IPS-20b (cell line): ENCODE data around the gene MGMT.

Experiments
- H3K27ac ChIP-seq: one replicate; pipeline ENCODE4 v1.5.1; 2013; ENCODE audit warnings: low read length
- H3K27me3 ChIP-seq: 2 replicates; pipeline ENCODE4 v1.6.1; 2013; ENCODE audit warnings: mild to moderate bottlenecking, low read length, inconsistent platforms; ENCODE audit not compliant: insufficient read depth
- H3K36me3 ChIP-seq: 2 replicates; pipeline ENCODE4 v1.6.1; 2013; ENCODE audit warnings: low read depth, mild to moderate bottlenecking, inconsistent platforms, low read length, moderate library complexity; ENCODE audit not compliant: insufficient read depth
- H3K4me1 ChIP-seq: 2 replicates; pipeline ENCODE4 v1.6.1; 2013; ENCODE audit warnings: mild to moderate bottlenecking, control low read depth, inconsistent platforms, low read length, moderate library complexity; ENCODE audit not compliant: insufficient read depth
- H3K4me3 ChIP-seq: 2 replicates; pipeline ENCODE4 v1.5.1; 2013; ENCODE audit warnings: mild to moderate bottlenecking, low read length, inconsistent platforms
- H3K9ac ChIP-seq: 2 replicates; pipeline ENCODE4 v1.6.1; 2013; ENCODE audit warnings: low read depth, mild to moderate bottlenecking, inconsistent platforms, low read length, moderate library complexity
- H3K9me3 ChIP-seq: 2 replicates; pipeline ENCODE4 v1.6.1; 2013; ENCODE audit warnings: mild to moderate bottlenecking, low read depth, low read length, inconsistent platforms; ENCODE audit not compliant: insufficient read depth

MGMT gene

DNA sequence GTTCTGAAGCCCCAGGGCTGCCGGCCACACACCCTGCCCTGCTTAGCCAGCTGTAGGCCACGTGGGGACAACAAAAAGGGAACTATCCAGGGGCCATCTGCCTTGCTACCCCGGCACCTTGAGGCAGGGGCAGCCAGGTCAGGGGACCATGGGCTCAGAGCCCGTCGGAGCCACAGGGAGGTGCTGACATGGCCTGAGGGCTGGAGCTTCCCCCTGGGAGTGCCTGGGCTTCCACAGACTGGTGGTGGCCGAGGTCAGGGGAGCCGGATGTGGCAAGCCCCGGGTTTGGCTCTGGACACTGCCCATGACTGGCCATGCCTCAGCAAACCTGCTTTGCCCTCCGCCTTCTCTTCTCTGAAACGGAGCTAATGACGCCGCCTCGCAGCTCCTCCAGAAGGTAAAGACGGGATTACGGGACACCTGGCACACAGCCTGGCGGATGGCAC, 318.5 kb downstream of the MGMT start:
- Histone ChIP-seq H3K4me1 (no peaks in the 10 kb centered on the region), H3K27ac (no peak overlapping the region), H3K9ac (no peak overlapping the region), H3K9me3 (no peaks in the 10 kb centered on the region), H3K27me3 (no peaks in the 10 kb centered on the region), H3K36me3 (no peaks in the 10 kb centered on the region), H3K4me3 (no peak overlapping the region)

DNA sequence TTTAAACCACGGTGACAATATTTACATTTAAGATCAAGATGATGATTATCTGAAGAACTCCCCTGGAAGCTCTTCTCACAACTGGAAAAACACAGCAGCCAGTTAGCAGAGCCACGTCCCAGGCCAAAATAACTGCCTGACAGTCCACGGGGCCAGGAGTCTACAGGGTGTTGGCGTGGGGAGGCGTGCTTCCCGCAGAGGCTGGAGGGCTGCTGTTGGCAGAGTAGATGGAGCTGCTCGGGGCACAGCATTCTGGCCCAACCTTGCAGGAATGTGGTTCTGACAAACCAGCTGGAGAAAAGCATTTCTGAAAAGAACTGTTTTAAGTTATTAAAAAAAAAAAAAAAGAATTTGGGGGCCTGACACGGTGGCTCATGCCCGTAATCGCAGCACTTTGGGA, 319.2 kb downstream of the MGMT start:
- Histone ChIP-seq H3K27me3 (no peaks in the 10 kb centered on the region), H3K36me3 (no peaks in the 10 kb centered on the region), H3K9me3 (no peaks in the 10 kb centered on the region), H3K4me1 (no peaks in the 10 kb centered on the region), H3K4me3 (no peak overlapping the region), H3K27ac (no peak overlapping the region), H3K9ac (no peak overlapping the region)

DNA sequence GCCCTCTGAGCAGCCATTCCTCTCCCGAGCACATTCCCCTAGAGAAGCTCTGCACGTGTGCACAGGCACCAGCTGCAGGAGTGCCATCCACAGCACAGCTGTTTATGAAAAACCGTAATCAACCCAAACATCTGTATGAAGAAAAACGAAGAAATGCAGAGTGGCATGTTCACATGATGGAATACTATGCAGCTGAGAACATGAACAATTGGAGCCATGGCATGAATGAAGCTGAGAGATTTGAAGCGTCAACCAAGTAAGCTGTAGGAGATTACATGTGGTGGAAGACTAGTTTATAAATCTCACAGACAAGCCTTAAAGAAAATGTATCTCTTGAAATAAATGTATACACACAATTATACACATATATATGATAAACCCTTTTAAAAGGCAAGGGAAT, 320.5 kb downstream of the MGMT start:
- Histone ChIP-seq H3K27ac (no peak overlapping the region), H3K4me3 (no peak overlapping the region), H3K9me3 (no peaks in the 10 kb centered on the region), H3K4me1 (no peaks in the 10 kb centered on the region), H3K36me3 (no peaks in the 10 kb centered on the region), H3K27me3 (no peaks in the 10 kb centered on the region), H3K9ac (no peak overlapping the region)

DNA sequence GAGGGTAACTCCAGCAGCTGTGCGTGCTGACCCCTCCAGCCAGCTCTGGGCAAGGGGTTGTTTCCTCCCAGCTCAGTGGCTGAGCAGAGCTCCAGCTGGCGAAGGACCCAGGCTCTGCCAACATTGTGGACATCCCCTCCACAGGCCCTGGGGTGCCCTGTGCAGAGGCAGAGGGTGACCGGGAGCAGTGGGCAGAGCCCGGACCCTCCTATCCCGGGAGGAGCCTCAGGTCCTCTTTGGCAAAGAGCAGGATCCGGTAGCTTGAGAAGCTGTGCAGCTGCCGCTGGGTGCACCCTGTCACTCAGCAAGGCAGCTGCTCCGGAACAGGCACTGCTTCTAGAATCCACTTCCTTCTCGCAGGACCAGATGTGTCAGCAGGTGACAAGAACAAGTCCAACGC, 321.2 kb downstream of the MGMT start:
- no peak overlapping the region for H3K27ac ChIP-seq
- no peaks in the 10 kb centered on the region for H3K27me3 ChIP-seq
- no peak overlapping the region for H3K9ac ChIP-seq
- no peaks in the 10 kb centered on the region for H3K4me1 ChIP-seq
- H3K36me3 ChIP-seq: no peaks in the 10 kb centered on the region
- no peak overlapping the region for H3K4me3 ChIP-seq
- H3K9me3 ChIP-seq: no peaks in the 10 kb centered on the region

DNA sequence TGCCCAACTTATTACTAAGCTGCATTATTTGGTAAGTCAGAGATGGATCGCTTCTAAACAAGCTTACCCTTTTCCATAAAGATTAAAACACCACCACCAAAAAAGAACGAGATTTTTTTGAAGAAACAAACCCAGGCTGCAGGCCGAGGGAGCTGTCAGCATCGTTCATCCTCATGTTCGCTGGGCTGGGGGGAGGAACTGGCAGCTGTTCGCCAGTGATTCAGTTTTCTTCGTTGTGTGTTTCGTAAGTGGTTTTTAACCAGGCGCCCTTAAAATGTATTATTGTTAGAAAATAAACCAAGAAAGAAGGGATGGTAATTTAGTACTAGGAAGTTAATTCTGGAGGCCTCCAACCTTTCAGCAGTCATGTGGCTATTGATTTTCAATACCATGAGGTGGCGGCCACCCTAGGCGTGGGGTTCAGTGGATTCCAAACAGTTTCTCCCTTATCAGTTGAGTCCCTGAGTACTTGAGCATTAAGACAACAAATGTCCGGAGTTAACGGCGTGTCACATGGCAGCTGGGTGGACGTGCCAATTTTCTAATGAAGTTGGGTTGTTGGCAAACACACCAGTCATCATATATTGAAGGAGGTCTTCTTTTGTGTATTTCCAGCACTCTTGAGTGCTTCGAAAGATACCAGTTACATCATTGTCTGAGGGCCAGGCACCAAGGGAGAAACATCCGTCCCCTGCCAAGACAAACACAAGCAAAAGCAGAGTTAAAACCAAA, 323.8 kb downstream of the MGMT start:
- Histone ChIP-seq H3K27me3 (no peaks in the 10 kb centered on the region), H3K4me3 (no peak overlapping the region), H3K36me3 (no peaks in the 10 kb centered on the region), H3K9me3 (no peaks in the 10 kb centered on the region), H3K27ac (no peak overlapping the region), H3K4me1 (no peaks in the 10 kb centered on the region), H3K9ac (no peak overlapping the region)

DNA sequence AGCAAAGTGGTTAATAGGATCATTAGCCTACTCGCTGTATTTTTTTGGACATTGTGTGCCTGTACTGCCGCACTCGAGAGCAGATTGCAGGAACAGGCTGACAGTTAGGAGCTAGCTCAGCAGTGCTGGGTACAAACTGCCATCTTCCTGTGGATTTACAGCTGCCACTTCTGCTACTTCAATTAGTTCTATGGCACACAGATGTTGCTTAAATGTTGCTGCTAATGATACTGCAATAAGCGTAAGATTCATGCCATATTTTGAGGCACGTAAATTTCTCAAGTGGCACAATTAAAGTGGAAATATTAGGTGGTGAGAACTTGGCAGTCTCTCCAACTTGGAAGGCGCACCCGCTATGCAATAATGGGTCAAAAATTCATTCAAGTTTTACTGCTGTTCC, 325.1 kb downstream of the MGMT start:
- no peaks in the 10 kb centered on the region for H3K36me3 ChIP-seq
- H3K9ac ChIP-seq: no peak overlapping the region
- no peaks in the 10 kb centered on the region for H3K9me3 ChIP-seq
- no peak overlapping the region for H3K4me3 ChIP-seq
- no peaks in the 10 kb centered on the region for H3K27me3 ChIP-seq
- H3K4me1 ChIP-seq: no peaks in the 10 kb centered on the region
- H3K27ac ChIP-seq: no peak overlapping the region

DNA sequence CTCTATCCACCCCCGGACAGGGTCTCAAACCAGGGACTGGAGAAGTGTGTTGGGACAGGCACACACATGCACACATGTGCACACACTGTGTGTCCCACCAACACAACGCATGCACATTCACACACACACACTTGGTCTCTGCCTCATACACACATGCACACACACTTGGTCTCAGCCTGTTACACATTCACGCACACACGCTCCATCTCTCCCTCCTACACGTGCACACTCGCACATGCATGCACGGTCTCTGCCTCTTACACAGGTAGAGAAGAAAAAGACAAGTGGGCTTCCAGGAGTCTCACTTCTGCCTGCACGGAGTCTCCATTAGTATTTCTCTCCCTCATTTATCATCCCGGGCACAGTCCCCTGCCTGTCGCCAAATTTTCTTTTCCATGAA, 325.8 kb downstream of the MGMT start:
- Histone ChIP-seq H3K27me3 (no peaks in the 10 kb centered on the region), H3K4me1 (no peaks in the 10 kb centered on the region), H3K4me3 (no peak overlapping the region), H3K9ac (no peak overlapping the region), H3K36me3 (no peaks in the 10 kb centered on the region), H3K27ac (no peak overlapping the region), H3K9me3 (no peaks in the 10 kb centered on the region)

DNA sequence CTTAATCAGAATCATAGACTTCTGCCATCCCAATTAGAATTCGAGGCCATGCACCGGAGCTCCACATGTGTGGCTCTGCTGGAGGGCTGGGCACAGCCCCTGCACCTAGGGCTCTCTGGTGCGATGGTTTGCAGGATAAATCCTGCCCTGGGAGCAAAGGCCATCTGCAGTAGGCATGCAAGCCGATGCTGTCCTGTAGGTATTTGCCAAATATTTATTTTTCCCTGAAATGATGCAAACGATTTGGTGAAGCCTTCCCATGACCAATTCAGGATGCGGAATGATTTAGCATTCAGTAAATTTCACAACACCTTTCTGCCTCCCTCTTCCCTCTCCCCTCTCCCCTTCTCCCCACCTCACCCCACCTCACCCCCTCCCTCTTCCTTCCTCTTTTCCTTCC, 326.4 kb downstream of the MGMT start:
- no peaks in the 10 kb centered on the region for H3K9me3 ChIP-seq
- no peaks in the 10 kb centered on the region for H3K27me3 ChIP-seq
- no peaks in the 10 kb centered on the region for H3K4me1 ChIP-seq
- no peak overlapping the region for H3K9ac ChIP-seq
- no peak overlapping the region for H3K4me3 ChIP-seq
- H3K36me3 ChIP-seq: no peaks in the 10 kb centered on the region
- no peak overlapping the region for H3K27ac ChIP-seq

DNA sequence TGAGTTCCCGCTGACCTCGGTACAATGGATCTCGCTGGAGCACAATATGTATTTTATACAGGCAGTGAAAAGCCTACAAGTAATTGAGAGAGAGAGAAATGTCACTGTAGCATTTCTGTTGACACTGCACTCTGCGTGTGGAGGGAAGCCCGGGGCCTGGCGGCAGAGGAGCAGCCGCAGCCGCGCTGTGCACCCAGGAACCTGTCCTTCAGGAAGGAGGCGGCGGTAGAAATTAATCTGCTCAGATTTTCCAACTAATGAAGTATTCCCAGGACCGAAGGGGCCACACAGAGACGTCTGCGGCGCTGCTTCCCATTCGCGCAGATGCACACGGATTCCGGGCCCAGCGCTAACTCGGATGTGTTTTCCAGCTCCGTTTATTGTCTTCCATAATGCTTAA, 327.0 kb downstream of the MGMT start:
- no peaks in the 10 kb centered on the region for H3K4me1 ChIP-seq
- no peak overlapping the region for H3K9ac ChIP-seq
- no peak overlapping the region for H3K27ac ChIP-seq
- no peaks in the 10 kb centered on the region for H3K27me3 ChIP-seq
- no peaks in the 10 kb centered on the region for H3K9me3 ChIP-seq
- no peaks in the 10 kb centered on the region for H3K36me3 ChIP-seq
- no peak overlapping the region for H3K4me3 ChIP-seq

DNA sequence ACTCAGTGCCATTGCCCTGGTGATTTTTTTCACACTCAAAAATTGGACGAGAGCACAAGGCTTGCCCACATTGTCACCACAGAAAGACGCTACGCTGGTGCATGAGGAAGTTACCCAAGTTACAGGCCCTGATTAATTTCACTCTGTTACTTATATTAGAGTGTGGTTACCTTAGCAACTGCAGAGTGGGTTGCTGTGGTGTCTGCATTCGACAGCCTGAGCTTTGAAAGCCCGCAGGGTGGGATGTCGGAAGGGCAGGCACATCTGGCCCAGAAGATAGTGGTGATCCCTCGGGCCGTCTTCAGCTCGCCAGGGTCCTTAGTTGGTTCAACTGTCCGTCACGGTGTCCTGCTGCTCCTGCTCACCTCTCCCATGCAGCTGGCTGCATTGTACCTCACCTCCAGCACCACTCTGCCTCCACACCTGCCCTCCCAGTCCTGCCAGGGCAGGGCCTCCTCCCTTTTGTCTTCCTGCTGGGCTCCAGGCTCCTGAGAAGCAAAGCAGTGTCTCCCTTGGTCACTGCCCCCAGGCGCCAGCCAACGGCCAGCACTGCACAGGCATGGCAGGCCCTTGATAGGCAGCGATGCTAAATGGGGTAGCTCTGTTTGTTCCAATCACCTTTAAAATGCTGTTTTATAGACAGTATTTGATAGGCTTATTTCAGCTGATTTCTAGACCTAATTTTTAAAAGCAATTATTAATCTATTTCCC, 329.8 kb downstream of the MGMT start:
- Histone ChIP-seq H3K36me3 (no peaks in the 10 kb centered on the region), H3K9ac (no peak overlapping the region), H3K4me1 (no peaks in the 10 kb centered on the region), H3K9me3 (no peaks in the 10 kb centered on the region), H3K27ac (no peak overlapping the region), H3K27me3 (no peaks in the 10 kb centered on the region), H3K4me3 (no peak overlapping the region)

DNA sequence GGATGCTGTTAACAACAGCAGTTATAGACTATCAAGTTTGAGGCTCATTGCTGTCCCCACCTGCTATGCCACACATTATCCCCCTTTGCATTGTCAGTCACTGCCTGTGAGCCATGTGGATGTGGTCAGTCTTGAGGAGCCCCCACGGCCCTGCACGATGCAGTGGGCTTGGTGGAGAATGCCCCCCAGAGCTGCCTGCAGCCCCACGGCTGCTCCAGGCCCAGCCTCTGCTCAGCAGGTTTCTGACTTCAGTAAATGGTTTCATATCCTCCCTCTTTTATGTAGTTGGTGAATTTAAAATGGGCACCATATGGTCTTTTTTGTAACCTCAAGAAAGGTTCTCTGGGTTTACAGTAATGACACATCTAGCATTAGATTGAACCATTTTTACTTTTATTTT, 332.9 kb downstream of the MGMT start:
- Histone ChIP-seq H3K9me3 (peaks cover 15% of the 10 kb centered on the region), H3K27me3 (no peaks in the 10 kb centered on the region), H3K9ac (no peak overlapping the region), H3K4me3 (no peak overlapping the region), H3K36me3 (no peaks in the 10 kb centered on the region), H3K27ac (no peak overlapping the region), H3K4me1 (no peaks in the 10 kb centered on the region)

DNA sequence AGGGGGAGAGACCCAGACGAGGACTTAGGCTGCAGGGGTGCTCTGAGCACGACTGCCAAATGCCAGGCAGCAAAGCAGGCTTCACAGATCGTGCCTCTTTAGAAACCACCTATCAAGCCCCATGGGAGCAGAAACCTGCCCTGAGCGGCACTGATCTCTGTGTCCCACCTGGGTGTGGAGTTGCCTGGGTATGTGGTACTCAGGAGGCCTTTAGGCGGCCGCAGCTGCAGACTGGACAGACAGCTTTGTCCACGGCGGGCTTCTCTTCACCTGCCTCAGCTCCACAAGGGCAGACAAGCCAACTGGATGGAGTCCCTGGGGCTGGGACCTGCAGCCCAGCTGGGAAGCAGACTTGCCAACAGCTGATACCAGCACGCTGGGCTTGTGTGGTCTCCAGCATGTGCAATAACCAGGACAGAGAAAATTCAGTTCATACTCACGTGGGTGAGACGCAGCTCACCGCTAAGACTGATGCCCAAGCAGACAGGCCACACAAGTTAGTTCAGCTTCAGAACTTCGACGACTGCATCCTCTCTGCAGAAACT, 333.8 kb downstream of the MGMT start:
- Histone ChIP-seq H3K27me3 (no peaks in the 10 kb centered on the region), H3K27ac (no peak overlapping the region), H3K9me3 (peaks cover 22% of the 10 kb centered on the region), H3K36me3 (no peaks in the 10 kb centered on the region), H3K4me1 (no peaks in the 10 kb centered on the region), H3K4me3 (no peak overlapping the region), H3K9ac (no peak overlapping the region)
